KMS-11 (cell line): ENCODE data around the gene PDE3A.

Experiments
- H2AFZ ChIP-seq: fragments of 200-600 bp; sonication (generic); 2 replicates; pipeline ENCODE4 v1.6.1; 2016; ENCODE audit warnings: antibody characterized with exemption, mixed run types, low read depth
- H3K27ac ChIP-seq: fragments of 200-600 bp; sonication (generic); 2 replicates; pipeline ENCODE4 v1.6.1; 2016; ENCODE audit warnings: mild to moderate bottlenecking, mixed run types
- H3K27me3 ChIP-seq: fragments of 200-600 bp; sonication (generic); 2 replicates; pipeline ENCODE4 v1.6.1; 2017; ENCODE audit warnings: mild to moderate bottlenecking, low read depth, mixed run types, moderate library complexity; ENCODE audit not compliant: insufficient read depth
- H3K36me3 ChIP-seq: fragments of 200-600 bp; sonication (generic); 2 replicates; pipeline ENCODE4 v1.6.1; 2017; ENCODE audit warnings: mild to moderate bottlenecking, mixed run types; ENCODE audit not compliant: insufficient read depth
- H3K4me1 ChIP-seq: fragments of 200-600 bp; sonication (generic); 2 replicates; pipeline ENCODE4 v1.6.1; 2016; ENCODE audit warnings: mild to moderate bottlenecking, low read depth, mixed run types; ENCODE audit not compliant: poor library complexity, severe bottlenecking
- H3K4me2 ChIP-seq: fragments of 200-600 bp; sonication (generic); 2 replicates; pipeline ENCODE4 v1.7.0; 2016; ENCODE audit warnings: mild to moderate bottlenecking, mixed run types
- H3K4me3 ChIP-seq: fragments of 200-600 bp; sonication (generic); IDR thresholded peaks from 2 replicates; pipeline ENCODE4 v1.6.1; 2017; ENCODE audit warnings: low read depth, low read length, mixed read lengths; ENCODE audit not compliant: insufficient read depth
- H3K79me2 ChIP-seq: fragments of 200-600 bp; sonication (generic); 2 replicates; pipeline ENCODE4 v1.6.1; 2016; ENCODE audit warnings: low read depth, mixed run types; ENCODE audit not compliant: insufficient read depth
- H3K9ac ChIP-seq: fragments of 200-600 bp; sonication (generic); 2 replicates; pipeline ENCODE4 v1.6.1; 2016; ENCODE audit warnings: mild to moderate bottlenecking, mixed run types
- H4K20me1 ChIP-seq: fragments of 200-600 bp; sonication (generic); 2 replicates; pipeline ENCODE4 v1.6.1; 2016; ENCODE audit warnings: mild to moderate bottlenecking, mixed run types; ENCODE audit not compliant: insufficient read depth
- CTCF ChIP-seq: fragments of 200-600 bp; sonication (generic); conservative IDR thresholded peaks from 2 replicates; pipeline ENCODE4 v1.6.1; 2017; ENCODE audit warnings: low read depth, mild to moderate bottlenecking, antibody characterized with exemption, low read length, moderate library complexity, mixed read lengths

Gene PDE3A

GRCh38 chr12:20491290-20491689, 123.0 kb downstream of the PDE3A start:
- Histone ChIP-seq H3K27me3 (no peaks in the 10 kb centered on the region), H3K4me1 (no peaks in the 10 kb centered on the region), H3K9ac (no peak overlapping the region), H3K79me2 (no peaks in the 10 kb centered on the region), H3K4me3 (no peak overlapping the region), H3K4me2 (no peak overlapping the region), H4K20me1 (no peaks in the 10 kb centered on the region), H3K36me3 (no peaks in the 10 kb centered on the region), H3K27ac (no peak overlapping the region), H2AFZ (no peak overlapping the region)
- no peak for TF ChIP-seq CTCF

GRCh38 chr12:20492251-20492760, 124.0 kb downstream of the PDE3A start:
- Histone ChIP-seq H3K4me3 (no peak overlapping the region), H3K79me2 (no peaks in the 10 kb centered on the region), H3K36me3 (no peaks in the 10 kb centered on the region), H3K4me2 (no peak overlapping the region), H4K20me1 (no peaks in the 10 kb centered on the region), H3K27me3 (no peaks in the 10 kb centered on the region), H3K9ac (no peak overlapping the region), H2AFZ (no peak overlapping the region), H3K4me1 (no peaks in the 10 kb centered on the region), H3K27ac (no peak overlapping the region)
- TF ChIP-seq CTCF, result no peak

- Histone ChIP-seq H3K27ac (no peak overlapping the region), H3K27me3 (no peaks in the 10 kb centered on the region), H3K79me2 (no peaks in the 10 kb centered on the region), H3K36me3 (no peaks in the 10 kb centered on the region), H3K4me3 (no peak overlapping the region), H3K9ac (no peak overlapping the region), H3K4me2 (no peak overlapping the region), H2AFZ (no peak overlapping the region), H3K4me1 (no peaks in the 10 kb centered on the region), H4K20me1 (no peaks in the 10 kb centered on the region)
- no peak for TF ChIP-seq CTCF
Measured at GRCh38 chr12:20493934-20494333, 125.6 kb downstream of the PDE3A start.

GRCh38 chr12:20494851-20495250, 126.5 kb downstream of the PDE3A start:
- Histone ChIP-seq H3K27ac (no peak overlapping the region), H3K4me3 (no peak overlapping the region), H3K36me3 (no peaks in the 10 kb centered on the region), H3K79me2 (no peaks in the 10 kb centered on the region), H3K4me1 (no peaks in the 10 kb centered on the region), H3K9ac (no peak overlapping the region), H2AFZ (no peak overlapping the region), H3K4me2 (no peak overlapping the region), H3K27me3 (no peaks in the 10 kb centered on the region), H4K20me1 (no peaks in the 10 kb centered on the region)
- TF ChIP-seq CTCF, result no peak
